ENCODE results near the gene PHLDB2.

PHLDB2 gene

DNA sequence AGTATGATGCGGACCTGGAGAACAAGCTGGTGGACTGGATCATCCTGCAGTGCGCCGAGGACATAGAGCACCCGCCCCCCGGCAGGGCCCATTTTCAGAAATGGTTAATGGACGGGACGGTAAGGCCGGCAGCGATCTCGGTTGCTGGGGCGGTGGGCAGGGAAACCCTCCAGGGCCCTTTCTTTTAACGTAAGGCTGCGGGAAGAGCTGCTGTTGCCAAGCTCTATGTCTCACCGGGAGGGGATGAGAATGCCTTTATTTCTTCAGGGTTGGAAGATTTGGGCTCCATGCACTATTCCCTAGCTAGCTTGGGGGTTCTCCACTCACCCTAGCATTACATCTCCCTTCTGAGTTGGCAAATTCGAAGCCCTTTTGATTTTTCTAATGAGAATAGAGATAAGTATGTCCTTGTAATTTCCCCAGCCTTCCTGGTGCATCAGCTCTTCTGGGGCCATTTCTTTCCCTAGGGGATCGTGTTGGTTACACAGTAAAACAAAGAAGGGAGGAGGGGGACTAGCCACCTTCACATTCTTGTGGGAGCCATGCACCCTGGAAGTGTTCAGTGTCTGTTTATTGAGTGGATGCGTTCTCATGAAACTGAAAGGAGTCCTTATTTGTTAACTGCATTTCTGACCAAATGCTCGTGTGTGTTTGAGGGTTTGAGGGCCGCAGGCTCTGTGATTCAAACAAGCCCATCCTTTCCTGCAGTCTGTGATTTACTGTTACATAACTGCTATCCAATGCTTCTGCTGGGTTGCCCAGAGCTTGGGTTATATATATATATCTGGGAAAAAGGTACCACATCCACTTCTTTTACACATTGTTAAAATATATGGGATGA, 140.6 kb downstream of the PHLDB2 start:
- no peak for DNase-seq (ENCODE audit: low read depth, low spot score)

DNA sequence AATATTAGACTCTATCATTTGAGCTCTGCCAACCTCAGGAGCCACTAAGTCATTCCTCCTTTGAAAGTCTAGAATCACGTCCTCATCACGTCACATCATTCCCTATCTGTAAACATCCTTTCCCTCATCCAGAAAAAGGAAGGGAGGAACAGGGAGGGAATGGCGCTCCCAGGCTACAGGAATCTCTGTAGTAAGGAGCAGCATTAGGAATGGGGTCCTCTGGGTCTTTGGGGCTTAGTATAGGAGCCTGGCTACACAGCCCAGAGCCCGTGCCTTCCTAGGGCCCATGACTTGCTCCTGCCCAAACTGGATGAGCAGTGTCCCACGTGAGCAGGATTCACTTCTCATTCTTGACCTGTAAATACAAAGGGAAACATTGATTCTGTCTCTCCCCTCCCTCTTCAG, 141.3 kb downstream of the PHLDB2 start:
- DNase-seq (ENCODE audit: low read depth, low spot score) = no peak

DNA sequence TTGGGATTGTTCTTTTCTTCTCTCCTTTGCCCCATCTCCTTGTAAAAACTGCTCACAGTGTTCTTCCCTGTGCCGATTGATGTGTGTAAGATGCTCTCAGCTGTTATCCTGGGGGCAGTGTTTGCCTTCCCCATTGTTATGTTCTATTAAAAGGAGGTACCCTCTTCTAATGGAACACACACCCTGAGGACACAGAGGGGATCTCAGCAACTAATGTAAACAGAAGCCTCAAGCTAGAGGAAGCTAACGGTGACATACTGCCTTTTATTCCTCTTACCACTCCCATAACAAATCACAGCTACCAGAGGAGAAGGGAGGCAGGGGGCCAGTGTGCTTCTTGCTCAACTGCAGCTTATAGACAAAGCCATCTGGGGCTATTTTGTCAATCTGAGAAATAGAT, 141.9 kb downstream of the PHLDB2 start:
- no peak for DNase-seq (ENCODE audit: low read depth, low spot score)

DNA sequence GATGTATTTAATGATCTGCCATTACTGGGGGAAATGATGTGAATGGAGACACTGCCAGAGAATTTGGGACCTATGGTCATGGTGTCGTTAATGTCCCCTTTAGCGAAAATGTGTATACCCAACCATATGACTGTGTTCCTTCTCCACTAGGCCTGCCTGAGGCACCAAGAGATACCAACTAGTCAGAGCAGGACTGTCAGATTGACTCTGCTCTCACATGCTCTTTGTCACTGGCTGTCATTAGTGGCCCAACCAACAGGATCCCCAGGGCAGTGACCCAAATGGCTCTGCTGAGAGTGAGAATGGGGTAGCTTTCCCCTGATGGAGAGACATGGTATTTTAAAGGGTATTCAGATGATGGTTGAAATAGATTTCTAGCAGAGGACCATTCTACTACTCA, 142.5 kb downstream of the PHLDB2 start:
- no peak for DNase-seq (ENCODE audit: low read depth, low spot score)

DNA sequence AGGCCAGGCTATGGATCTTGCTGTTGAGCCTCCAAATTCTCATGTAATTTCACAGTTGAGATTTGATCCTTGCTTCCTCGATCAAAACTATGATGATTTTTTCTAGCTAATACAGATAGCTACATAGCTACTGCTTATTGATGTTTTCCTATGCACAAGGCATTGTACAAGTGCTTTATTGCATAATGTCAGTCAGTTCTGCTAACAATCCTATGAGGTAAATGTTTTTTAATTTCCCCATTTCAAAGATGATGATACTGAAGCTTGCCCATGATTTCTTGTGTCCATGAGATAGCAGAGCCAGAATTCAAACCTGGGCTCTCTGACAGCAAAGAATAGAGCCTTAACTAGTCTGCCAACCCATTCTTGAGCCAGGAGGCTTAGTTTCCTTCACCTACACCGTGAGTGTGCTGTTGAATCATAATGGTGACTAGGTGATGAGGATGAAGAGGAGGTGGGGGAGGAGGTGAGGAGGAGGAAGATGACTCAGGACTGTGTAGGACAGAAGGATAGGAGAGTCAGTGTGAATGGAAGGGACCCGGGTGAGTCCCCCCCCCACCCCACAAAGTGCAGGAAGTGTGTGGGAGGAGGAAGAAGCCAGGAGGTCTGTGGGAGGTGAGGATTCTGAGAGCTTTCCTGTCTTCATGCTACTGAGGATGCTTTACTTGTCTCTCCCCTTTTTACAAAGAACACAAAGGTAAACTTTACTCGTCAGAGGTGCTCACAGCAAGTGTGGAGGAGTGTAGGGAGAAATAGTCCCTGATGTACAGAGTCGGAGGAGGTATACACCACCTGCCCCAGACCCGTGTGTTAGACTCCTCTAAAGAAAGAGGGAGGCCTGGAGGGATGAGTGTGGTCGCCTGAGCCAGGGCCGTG, 143.3 kb downstream of the PHLDB2 start:
- DNase-seq (ENCODE audit: low read depth, low spot score) = no peak

DNA sequence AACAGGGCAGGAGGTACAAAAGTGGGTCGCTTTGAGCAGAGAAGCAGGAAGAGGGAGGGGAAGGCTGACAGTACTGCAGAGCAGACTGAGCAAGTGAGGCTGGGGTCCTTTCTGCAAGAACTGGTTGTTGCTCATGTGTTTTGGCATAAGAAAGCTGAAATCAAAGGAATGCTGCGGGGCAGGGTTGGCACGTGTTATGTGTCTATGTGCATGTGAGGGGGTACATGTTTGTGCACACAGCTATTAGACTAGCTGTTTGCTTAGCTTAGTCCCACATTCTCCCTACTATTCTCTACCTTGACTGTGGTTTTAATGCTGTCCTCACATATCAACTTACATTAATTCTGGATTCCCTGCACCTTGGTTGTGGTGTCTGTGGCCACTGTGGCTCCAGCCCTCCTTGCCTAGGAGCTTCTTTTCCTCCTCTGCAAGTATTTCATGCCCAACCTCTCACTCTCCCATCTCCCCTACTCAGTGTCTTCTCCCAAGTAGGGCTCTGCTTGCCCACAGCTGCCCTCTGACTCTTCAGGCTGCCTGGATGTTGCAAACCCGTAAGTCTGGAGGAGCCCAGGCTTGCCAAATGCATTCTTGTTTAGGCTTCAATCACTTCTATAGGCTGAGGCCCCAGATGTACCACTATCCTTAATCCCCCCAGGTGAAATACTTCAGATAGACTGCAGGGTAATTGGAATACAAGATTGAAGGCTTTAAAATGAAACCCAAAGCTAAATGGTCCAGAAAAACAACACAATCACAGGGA, 144.4 kb downstream of the PHLDB2 start:
- DNase-seq (ENCODE audit: low read depth, low spot score) = no peak

DNA sequence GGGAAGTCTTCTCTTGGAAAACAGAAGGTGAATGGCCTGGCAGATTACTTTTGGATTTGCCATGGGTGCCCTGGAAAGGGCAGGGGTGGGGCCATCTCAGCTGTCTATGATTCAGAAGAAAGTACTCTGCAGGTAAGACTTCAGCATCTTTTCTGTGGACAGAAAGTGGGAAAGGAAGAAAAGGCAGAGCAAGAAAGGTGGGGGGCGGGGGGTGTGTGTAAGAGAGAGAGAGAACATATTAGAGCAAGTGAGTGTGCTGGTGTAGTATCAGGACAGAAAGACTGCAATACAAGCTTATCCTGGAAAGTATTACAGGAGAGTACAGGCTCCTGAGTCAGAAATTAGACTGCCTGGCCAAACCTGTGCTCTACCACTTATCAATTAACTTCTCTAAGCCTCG, 145.1 kb downstream of the PHLDB2 start:
- no peak for DNase-seq (ENCODE audit: low read depth, low spot score)

DNA sequence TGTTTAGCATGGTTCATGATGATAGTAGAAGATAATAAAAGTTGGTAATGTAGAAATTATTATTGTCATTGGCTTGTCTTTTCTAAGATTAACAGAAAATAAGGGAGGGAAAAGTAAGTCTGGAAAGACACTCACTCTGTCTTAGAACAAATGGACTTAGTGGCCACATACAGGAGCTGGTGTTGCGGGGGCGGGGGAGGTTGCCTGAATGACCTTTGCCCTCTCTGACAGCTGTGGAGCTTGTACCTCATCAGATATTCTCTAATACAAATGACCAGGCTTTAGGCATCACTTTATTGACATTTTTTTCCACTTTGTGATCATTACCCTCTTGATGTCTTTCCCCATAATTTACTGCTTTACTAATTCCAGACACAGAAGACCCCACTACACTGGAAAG, 145.6 kb downstream of the PHLDB2 start:
- no peak for DNase-seq (ENCODE audit: low read depth, low spot score)

DNA sequence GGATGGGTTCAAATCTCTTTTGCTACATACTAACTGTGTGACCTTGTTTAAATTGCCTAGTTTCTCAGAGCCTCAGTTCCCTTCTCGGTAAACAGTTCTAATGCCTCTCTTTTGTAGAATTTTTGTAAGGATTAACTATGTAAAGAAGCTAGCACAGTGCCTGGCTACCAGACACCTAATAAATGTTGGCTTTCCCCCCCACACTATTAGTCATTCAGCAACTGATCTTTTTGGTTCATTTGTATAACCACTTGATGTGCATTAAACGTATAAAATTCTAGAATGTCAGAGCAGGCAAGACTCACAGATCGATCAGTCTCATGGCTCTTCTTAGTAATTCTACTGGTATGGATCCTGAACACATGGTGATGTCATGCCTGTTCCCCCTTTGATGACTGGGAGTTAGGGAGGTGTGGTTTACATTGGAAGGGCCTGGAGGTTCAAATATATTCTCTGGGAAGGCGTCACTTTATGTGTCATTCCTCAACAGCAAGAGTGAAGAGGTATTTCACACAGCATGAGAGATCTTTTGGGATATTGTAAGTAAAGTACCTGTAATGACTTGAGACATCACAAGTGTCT, 146.1 kb downstream of the PHLDB2 start:
- no peak for DNase-seq (ENCODE audit: low read depth, low spot score)

DNA sequence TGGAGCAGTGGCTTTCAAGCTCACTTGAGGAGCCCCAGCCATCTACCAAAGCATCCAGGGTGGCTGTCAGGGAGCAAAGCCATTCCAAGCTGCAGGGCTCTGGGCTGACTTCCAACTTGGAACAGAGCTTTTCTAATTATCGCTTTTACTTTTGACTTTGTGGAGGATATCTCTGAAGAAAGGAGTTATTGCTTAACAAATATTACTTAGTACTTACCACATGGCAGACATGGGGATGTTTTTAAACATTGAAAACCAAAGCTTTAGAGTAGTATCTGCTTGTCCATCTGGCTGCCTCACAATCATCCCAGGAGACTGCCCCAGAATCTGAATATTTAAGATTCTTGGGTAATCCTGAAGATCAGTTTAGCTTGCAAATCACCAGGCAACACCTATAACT, 148.6 kb downstream of the PHLDB2 start:
- DNase-seq (ENCODE audit: low read depth, low spot score) = no peak

DNA sequence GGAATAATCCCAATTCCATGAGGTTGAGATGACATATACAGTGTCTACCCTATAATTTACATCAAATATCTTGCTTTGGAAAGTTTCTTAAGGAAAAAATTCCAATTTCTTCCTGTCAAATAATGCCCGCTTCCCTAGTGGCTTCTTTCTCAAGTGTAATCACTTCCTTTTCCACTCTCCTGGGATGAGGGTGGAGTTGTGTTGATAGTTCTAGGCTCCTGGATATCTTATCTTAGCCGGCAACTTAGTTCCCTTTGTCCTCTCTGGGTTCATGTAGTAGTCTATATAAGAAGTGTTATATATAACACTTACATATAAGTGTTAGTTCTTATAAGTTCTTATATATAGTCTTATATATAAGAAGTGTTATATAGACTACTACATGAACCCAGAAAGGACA, 150.6 kb downstream of the PHLDB2 start:
- DNase-seq (ENCODE audit: low read depth, low spot score) = no peak

DNA sequence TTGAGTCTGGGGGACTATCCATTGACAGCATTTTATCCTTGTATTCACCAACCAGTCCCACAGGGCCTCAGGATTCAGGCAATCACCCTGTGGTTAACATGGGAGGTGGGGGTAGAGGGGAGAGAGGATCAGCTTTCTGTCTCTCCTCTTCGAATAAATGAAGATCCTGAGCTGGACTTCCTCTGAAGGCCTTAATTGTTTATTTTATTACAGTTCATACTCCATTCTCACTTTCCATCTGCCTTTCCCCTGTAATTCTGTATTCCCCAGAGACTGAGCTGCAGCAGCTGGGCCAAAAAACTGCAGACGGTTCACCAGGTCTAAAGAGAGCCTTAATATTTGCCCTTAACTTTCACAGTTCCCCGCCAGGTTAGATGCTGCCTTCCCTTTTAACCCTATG, 151.6 kb downstream of the PHLDB2 start:
- DNase-seq (ENCODE audit: low read depth, low spot score) = no peak

DNA sequence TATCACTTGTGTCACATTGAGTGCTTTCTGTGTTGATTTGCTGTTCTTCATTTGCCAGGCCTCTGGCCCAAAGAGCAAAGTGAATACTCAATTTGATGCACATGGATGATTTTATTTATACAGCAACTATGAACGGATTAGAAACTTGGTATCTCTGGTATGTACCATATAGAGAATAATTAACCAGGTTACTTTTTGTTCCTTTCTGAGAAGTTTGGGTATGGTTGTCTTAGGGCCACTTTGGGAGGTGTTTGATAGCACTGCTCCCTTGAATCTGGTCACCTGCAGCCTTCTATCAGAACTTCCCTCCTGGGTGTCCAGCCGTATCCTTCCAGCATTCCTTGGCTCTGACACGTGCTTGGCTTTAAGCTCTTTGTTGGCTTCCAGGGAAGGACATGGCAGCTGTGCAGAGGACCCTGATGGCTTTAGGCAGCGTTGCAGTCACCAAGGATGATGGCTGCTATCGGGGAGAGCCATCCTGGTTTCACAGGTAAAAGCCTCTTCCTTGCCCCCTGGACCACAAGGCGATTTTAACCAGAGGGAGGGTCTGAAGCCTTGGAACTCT, 152.4 kb downstream of the PHLDB2 start:
- DNase-seq (ENCODE audit: low read depth, low spot score) = no peak

DNA sequence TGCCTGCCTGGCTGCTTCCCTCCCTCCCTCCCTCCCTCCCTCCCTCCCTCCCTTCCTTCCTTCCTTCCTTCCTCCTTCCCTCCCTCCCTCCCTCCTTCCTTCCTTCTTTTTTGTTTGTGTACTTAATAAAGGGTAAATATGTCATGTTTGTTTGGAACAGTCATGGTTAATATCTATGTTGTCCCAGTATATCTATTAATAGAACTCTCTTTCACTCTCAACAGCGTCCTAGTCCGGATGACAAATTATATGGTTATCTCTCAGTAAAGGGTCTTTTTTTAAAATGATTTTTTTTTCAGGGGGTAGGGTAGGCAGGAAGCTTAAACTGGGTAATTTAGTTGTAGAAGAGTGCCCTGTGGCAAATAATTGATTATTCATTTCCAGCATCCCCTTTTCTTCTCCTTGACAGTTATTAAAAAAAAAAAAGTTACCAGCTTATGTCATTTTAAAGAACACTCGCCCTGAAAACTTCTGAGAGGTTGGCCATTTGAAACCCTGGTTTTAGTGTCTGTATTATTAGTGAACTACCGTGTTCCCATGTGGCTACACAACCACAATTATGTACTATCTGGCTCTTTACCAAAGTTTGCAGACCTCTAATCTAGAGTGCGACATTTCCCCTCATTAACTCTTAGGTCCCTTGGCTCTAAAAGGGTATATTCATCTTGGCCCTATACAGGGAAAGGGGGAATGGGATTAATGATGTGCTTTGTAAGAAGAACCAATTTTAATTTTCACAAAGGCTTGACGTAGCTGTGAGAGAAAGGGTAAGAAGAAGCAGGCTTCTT, 153.3 kb downstream of the PHLDB2 start:
- DNase-seq (ENCODE audit: low read depth, low spot score) = no peak

DNA sequence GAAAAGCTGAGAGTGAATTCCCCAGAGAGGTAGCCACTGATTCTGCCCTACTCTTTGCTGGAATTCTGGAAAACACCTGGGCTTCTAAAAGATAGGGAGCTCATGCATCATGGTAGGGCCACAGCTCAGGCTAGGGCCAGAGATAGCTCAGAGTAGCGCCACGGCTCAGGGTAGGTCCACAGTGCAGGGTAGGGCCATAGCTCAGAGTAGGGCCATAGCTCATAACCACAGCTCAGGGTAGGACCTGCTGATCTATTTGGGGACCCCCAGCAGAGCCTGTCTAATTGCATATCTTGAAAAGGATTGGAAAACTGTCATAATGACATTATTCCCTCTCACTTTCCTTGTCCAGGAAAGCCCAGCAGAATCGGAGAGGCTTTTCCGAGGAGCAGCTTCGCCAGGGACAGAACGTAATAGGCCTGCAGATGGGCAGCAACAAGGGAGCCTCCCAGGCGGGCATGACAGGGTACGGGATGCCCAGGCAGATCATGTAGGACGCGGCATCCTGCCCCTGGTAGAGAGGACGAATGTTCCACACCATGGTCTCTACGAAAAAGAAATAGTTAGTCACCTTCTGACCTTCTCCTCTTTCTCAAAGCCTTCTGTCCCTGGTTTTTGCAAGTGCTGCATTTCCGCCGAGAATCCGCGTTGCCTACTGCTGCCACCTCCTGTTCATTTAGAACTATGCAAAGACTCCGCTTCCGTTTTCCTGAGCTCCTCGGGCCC, 154.2 kb downstream of the PHLDB2 start:
- peak; percentile 63 for DNase-seq (ENCODE audit: low read depth, low spot score)

DNA sequence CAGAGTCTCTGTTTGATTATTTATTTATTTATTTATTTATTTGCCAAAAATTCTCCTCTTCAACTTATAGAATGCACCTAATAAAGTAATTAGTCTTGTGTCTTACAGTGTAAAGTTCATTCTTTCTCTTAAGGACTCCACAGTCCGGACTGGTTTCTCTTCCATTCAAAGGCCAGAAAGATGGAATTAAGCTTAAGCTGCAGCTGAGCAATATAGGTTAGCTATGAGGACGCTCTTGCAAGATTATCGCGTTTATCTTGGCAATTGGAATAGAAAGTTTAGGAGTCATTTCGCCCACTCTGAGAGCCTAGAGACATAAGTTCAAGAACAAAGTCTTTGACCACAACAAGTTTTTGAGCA, 154.7 kb downstream of the PHLDB2 start:
- DNase-seq (ENCODE audit: low read depth, low spot score) = no peak

DNA sequence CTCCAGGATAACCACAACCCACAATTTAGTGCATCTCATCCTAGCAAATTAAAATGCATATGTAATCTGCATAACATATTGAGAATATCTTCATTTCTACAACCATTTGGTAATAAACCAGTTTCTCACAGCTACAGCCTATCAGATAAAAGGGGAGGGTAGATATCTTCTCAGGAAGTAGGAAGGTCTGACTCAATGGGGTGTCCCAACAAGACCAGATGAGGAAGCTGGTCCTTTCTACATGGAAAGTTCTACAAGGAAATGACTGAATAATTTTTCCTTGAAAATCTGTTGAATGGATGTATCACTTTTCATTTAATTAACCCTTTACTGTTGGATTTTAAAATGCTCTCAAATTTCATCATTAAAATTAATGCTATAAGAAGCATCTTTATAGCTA, 158.0 kb downstream of the PHLDB2 start:
- no peak for DNase-seq (ENCODE audit: low read depth, low spot score)

DNA sequence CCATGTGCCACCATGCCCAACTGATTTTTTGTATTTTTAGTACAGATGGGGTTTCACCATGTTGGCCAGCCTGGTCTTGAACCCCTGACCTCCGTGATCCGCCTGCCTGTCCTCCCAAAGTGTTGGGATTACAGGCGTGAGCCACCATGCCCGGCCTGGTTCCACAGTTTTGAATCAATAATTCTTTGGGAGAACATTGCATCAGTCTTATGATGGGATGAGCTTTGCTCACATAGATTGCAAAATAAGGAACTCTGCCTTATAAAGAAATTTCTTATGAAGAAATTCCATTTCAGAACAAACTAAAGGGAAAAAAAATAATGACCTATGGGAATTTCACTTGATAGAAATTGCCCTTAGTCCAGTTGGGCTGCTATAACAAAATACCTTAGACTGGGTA, 159.6 kb downstream of the PHLDB2 start:
- DNase-seq (ENCODE audit: low read depth, low spot score) = no peak

DNA sequence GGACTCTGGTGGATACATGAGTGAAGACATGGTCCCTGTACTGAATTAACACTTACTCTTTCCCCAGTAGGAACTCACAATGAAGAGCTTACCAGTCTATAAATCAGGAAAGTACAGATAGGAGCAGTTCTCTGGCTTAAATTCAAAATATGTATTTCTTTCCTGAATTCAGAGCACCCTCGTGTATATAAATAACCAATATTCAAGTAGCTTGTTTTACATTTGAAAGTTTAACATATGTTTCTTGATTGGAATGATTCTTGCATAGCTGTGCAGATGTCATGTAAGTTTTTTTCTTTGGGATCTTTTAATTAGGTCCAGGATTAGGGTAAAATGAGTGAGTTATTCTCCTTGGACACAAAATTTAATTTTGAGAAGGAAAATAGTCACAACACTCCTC, 160.7 kb downstream of the PHLDB2 start:
- DNase-seq (ENCODE audit: low read depth, low spot score) = no peak

DNA sequence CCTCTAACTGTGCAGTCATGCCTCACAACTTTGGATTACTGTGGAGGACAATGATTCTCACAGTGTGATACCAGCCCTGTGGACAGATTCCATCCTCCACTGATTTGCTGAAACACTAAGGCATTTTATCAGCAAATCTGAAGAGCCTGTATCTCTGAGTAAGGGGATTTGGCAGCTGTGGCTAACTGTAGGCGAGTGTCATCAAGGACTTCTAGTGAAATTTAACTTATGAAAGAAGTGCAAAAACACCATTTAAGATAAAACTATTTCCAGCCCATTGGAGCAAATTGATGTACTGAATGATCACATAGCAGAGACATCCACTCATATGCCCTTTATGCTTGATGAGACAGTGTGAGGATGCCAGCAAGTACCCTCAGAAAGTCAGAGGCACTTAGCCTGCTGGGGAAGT, 161.6 kb downstream of the PHLDB2 start:
- DNase-seq (ENCODE audit: low read depth, low spot score) = no peak

Data from smooth muscle cell of the brain vasculature (primary cell).